Measurements from ENCODE around the gene NPVF.

GRCh38 chr7:25207887-25208286 lies 20.4 kb downstream of the NPVF start:
- no peak for TF ChIP-seq POLR2AphosphoS5 (IDR thresholded peaks at IDR 0.05; ENCODE audit: low read depth, low read length)
- TF ChIP-seq POLR2A (IDR thresholded peaks at IDR 0.05; ENCODE audit: low read depth, low read length), result no peak
- no peak for TF ChIP-seq TAF1 (IDR thresholded peaks at IDR 0.05; ENCODE audit: borderline replicate concordance, low read depth, low read length)
